ENCODE results near the gene CXCL17.

Gene CXCL17

GRCh38 chr19:42419309-42419708 lies 23.4 kb downstream of the CXCL17 start:
- no peak overlapping the region for H3K27ac ChIP-seq
- TF ChIP-seq ZFX (IDR thresholded peaks at IDR 0.05) (no peak), CTCF (conservative IDR thresholded peaks at IDR 0.05) (no peak)

GRCh38 chr19:42412661-42413076 lies 30.1 kb downstream of the CXCL17 start:
- H3K27ac ChIP-seq = no peak overlapping the region
- TF ChIP-seq ZFX (IDR thresholded peaks at IDR 0.05) (no peak), CTCF (conservative IDR thresholded peaks at IDR 0.05) (no peak)

- no peak overlapping the region for H3K27ac ChIP-seq
These were observed 30.5 kb downstream of the CXCL17 start for GRCh38 chr19:42412227-42412626.

GRCh38 chr19:42411581-42412178 lies 31.1 kb downstream of the CXCL17 start:
- TF ChIP-seq ZFX (IDR thresholded peaks at IDR 0.05) (no peak), CTCF (conservative IDR thresholded peaks at IDR 0.05) (no peak)
- no peak overlapping the region for H3K27ac ChIP-seq

More at GRCh38 chr19:42412227-42412626, 30.5 kb downstream of the CXCL17 start:
- TF ChIP-seq ZFX (IDR thresholded peaks at IDR 0.05) = no peak

- no peak for TF ChIP-seq CTCF (conservative IDR thresholded peaks at IDR 0.05)
- TF ChIP-seq ZFX (IDR thresholded peaks at IDR 0.05) = no peak
- H3K27ac ChIP-seq = no peak overlapping the region
These were observed 32.4 kb downstream of the CXCL17 start for GRCh38 chr19:42410371-42410770.

- no peak overlapping the region for H3K27ac ChIP-seq
- TF ChIP-seq ZFX (IDR thresholded peaks at IDR 0.05) = no peak
- no peak for TF ChIP-seq CTCF (conservative IDR thresholded peaks at IDR 0.05)
These were observed 33.3 kb downstream of the CXCL17 start for GRCh38 chr19:42409477-42409876.

- H3K27ac ChIP-seq = no peak overlapping the region
- TF ChIP-seq ZFX (IDR thresholded peaks at IDR 0.05) (no peak), CTCF (conservative IDR thresholded peaks at IDR 0.05) (no peak)
These were observed 35.0 kb downstream of the CXCL17 start for GRCh38 chr19:42407816-42408175.

GRCh38 chr19:42407085-42407815 lies 35.5 kb downstream of the CXCL17 start:
- no peak overlapping the region for H3K27ac ChIP-seq
- no peak for TF ChIP-seq CTCF (conservative IDR thresholded peaks at IDR 0.05)
- TF ChIP-seq ZFX (IDR thresholded peaks at IDR 0.05) = no peak

All from C4-2B (cell line).